Activated T-helper 9 cell treated with anti-CD3 and anti-CD28 coated beads, Interleukin-2, amount 50 U/mL, for 16 hours (primary cell): ENCODE measurements around the gene MUC15.

Experiments used
- DNase-seq: peaks from one replicate; pipeline ENCODE4 v3.0.0-alpha.2; 2020; ENCODE audit warnings: low read depth

MUC15 gene

DNA sequence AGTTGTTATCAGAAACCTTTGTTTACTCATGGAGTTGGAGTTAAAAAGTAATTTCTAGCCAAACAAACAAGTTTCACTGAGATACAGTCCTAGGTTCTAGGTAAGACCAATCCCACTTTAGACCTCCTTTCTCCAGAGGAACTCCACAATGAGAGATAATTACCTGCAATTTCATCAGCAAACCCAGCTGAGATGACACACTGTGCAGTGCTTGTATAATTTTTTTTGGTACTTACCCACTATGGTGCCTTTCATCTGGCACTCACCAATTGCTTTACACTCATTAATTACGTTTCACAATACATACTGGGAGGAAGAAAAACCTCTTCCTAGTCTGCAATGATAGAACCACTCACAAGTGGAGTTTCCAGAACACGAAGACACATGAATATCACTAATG, 1.8 kb upstream of the MUC15 start:
- DNase-seq: no peak

DNA sequence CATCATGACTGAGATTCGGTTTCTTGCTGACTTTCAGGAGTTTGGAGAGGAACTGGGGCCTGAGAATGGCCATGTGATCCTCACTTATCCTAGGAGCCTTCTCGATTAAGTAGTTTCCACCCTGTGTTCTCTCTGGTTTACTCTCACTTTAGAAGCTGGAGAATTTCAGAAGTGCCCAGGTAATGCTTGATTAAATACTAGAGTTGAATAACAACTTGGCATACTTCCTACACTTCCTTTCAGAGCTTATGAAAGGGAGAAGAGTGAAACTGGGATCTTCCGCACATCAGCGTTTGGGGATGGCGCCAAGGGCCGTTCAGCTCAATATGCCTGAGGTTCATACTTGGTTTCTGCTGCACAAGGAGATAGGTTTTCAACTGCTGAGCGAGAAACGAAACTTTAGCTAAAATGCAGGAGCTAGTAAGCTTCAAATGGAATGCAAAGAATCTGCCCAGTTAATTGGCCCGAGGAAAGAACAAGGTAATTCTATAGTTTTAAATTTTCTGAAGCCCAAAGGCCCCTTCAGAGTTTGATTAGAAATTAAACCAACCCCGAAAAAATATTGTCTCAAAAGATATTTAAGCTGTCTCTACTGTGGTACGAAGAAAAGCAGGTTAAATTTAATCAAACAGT, 823 bp upstream of the MUC15 start:
- no peak for DNase-seq

DNA sequence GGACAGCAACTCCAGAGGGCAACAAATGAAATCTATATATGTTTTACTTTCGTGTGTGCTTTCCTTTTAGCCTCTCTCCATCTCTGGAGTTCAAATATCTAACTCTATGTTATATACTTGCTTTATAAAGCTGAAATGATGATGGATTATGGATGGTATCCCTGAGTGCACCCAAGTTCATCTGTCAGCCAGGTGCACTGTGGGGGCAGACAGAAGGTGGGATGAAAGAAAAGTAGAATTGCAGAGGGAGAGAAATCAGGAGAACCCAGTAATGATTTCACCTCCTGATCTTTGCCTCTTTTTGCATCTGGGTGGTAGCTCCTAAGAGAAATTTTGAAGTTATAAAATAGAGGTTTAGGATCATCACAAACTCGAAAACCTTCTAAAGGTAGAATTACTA, 2.4 kb downstream of the MUC15 start:
- no peak for DNase-seq

DNA sequence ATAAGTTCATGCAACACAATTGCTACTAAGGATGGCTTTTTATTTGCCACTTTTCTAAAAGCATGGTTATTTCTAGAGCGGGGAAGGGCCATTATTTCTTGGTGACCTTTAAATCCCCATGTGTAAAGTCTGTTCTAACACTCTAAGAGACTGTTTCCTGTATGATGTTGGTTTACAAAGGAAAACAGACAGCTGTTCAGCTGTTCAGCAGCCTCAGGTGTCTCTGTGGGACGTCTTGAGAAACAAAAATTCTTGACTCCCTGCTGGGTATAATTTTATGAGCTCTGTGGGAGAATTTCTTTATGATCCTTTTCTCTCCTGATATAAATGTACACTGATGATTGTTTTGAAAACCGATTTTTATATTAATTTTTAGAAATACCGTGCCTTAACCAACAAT, 13.9 kb downstream of the MUC15 start:
- no peak for DNase-seq

DNA sequence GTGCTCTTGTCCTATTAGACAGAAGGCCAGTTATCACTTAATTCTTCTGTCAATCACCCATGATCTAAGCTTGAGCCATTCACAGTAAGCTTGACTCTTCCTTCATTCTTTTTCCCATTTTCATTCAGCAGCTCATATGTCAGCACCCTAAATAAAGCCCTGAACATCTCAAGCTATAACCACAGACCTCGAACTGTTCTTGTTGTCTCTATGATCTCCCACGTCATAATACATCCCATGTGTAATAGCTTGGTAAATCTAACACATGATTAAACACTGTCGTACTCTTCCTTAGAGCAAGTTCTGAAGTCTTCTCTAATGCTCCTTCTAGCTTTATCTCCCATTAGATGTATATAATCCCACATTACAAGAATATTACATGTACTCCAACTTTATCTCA, 14.4 kb downstream of the MUC15 start:
- DNase-seq: no peak

DNA sequence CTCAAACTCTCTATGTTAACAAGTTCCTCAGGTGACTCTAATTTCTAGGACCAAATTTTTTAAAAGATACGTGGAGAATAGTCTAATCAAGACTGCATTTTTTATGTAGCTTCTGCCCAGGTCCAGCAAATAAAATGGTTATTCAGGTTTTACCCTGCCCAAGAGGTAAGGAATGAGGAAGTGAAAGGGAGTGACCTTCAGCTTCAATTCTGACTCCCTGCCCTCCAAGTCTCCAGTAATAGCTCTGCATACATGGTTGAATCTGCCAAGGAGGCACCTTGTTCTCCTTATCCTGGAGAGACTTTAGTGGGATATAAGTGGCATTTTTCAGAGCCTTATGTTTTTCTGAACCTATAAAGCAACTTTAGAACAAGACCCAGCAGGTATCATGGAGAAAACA, 15.5 kb downstream of the MUC15 start:
- no peak for DNase-seq

DNA sequence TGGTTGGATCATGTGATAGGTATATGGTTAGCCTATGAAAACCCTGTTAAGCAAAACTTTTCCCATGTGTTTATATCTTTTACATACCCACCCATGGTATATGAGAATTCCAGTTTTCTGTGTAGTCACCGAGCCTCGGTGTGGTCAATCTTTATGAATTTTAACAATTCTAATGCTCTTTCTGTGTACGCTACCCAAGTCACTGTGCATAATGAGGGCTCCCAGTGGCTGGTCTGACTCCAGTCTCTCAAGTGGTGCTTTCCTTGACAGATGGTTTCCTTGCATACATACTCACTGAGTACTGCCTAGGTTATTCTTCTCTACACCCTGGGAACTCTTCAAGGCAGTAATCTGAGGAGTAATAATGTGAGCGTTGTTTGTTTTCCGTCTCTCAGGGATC, 17.6 kb downstream of the MUC15 start:
- no peak for DNase-seq

DNA sequence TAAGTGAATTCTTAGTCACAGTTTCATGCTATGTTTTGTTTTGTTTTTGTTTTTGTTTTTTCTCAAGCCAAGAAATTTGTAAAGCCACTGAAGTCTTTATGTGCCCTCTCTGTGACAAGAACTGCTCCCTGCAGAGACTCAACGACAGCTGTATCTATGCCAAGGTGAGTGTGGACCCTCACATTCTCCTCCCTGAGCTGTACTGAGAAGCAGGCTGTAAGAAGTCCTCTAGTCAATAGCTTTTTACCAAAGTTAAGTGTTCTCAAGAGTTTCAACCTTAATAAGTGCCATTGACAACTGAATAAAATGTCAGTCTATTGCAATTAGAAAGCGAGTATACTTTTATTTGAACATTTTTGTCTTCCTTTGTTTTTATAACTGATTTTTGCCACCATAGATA, 18.9 kb downstream of the MUC15 start:
- DNase-seq: no peak

DNA sequence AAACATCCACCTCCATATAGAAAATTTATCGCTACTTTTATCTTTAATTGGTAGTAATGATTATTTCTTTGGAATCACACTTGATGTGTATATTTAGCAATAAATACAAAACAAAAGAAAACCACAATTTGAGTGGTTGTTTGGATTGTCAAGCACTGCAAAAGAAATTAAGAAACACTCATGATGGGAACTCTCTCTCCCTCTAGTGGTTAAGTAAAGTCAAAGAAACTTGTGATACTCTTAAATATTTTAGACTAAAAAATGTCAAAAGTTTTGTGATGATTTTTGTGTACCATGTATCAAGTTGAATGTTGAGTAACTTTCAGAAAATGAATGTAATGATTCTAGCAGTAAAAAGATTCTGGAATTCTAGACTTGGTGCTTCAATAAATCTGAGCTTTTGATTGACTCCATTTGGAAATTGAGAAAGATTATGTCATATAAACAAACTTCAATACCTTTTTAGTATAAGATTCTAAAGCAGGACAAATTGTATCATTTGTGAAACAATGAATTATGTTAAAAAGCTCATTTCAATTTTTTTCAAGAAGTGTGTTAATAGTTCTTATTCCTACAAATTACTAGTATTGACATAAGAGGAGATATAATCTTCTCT, 20.8 kb downstream of the MUC15 start:
- DNase-seq: no peak

DNA sequence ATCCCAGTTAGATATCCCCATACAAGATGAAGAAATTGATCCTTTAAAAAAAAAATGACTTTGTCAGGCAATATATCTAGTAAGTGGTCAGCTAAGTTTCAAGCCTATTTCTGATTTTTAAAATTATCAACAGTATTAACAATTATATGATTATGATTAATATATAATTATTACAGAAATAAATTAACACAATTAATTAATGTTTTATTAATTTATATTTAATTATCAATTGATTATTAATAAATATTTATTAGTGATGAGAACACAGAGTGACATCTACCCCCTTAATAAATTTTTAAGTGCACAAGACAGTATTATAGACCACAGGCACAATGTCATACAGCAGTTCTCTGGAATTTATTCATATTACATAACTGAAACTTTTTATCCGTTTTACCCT, 22.0 kb downstream of the MUC15 start:
- no peak for DNase-seq

DNA sequence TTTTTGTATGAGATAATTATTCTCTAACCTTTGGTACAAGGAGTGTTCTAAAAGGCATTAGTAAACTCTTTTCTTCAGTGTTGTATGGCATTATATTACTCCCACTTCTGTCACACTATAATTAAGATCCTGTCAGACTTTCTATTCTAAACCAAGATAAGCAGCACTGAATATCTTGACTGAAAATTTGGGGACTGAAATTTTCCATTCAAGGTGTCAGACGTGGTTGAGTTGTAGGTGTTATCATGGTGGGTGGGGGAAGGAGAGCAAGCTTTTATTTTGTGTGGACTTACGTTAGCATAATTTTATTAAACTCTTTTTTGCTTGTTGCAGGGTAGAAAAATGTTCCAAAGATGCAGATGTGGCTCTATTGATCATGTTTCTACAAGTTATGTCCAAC, 22.9 kb downstream of the MUC15 start:
- DNase-seq: no peak

DNA sequence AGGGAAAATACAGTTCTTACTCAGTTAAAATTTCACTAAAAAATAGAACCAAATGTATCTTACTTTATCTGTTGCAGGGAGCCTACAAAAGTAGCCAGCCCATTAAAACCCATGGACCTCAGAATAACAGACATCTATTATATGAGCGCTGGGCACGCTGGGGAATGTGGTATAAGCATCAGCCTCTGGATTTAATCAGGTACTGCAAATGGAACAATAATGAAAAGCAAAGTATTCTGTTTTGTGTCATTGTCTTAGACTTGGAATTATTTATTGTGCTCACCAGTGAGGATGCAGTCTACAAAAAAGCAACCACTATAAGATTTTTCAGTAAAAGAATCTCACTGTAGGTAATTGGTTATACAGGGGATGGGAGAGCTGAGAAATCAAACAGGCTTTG, 30.2 kb downstream of the MUC15 start:
- no peak for DNase-seq

DNA sequence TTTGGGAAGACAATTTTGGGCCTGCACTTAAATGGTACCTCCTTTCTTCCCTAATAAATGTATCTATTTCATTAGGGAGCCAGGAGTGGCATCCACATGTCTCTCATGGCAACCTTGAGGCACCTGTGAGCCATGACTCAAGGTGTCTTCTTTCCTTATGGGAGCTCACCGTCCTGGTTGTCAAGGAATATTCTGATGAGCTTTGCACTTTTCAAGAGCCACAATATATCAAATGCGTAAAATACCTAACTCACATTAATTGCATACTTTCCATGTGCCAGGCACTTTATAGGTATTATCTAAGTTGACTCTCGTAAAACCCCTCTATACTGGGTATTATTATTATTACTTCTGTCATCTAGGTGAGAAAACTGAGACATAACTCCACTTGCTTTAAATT, 32.5 kb downstream of the MUC15 start:
- DNase-seq: no peak

DNA sequence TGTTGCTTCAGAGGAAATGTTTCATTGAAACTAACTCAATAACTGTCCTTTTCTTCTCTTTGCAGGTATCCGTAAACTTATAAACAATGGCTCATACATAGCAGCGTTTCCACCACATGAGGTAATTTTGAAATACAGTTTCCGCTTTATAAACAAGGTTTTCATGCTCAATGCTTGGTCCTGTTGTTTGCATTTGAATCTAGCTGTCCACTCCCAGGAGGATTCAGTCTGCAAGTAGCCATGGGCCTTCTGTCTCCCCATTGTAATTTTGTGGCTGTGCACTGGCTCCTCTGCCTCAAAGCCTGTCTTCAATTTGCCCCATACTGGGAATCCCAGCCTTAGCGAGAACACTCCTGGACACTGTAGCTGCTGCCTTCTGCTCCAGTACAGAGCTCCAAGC, 34.7 kb downstream of the MUC15 start:
- no peak for DNase-seq

DNA sequence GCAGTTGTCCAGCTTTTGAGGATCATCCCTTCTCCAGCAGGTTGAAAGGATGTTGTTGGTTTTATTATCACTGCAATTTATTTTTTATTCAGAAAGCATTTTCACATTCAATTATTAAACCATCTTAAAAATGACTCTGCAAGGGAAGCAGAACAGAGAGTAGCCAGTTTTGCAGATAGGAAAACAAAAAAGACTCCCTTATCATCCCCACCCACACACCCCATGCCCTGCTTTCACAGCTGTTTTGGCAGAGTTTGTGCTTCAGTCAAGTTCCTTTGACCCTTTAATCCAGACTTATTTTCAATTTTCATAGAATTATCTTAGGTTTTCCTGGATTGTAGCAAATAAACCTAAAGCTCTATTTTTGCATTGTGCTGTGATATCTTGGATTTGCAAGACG, 44.4 kb downstream of the MUC15 start:
- no peak for DNase-seq

DNA sequence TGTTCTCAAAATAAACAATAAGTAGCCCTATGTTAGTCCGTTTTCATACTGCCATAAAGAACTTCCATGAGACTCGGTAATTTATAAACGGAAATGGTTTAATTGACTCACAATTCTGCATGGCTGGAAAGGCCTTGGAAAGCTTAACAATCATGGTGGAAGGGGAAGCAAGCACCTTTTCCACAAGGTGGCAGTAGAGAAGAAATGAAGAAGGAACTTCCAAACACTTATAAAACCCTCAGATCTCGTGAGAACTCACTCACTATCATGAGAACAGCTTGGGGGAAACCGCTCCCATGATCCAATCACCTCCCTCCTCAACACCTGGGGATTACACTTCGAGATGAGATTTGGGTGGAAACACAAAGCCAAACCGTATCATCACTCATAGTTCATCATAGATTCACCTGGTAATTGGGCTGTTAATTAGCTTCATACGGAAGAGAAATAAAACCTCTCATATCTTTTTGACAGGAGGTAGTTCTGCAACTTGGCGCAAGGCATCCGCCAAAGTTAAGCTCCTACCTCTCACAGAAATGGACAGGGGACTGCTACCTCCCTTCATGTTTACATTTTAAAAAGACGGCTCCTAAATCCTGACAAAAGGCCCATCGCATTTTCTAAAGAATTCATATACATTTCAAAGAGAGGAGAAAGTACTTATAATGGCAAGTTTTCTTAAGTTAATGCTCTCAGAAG, 49.0 kb downstream of the MUC15 start:
- DNase-seq: no peak

DNA sequence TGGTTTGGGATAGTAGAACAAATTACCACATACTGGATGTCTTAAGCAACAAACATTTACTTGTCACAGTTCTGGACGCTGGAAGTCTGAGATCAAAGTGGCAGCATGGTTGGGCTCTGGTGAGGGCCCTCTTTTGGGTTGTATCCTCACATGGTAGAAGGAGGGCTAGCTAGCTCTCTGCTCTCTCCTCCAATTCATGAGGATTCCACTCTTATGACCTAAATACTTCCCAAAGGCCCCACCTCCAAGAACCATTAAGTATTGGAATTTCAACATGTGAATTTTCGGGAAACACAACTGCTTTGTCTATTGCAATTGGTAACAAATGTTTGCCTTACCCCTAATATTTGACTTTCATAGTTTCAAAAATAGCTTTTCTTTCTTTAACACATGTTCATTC, 52.6 kb downstream of the MUC15 start:
- no peak for DNase-seq

DNA sequence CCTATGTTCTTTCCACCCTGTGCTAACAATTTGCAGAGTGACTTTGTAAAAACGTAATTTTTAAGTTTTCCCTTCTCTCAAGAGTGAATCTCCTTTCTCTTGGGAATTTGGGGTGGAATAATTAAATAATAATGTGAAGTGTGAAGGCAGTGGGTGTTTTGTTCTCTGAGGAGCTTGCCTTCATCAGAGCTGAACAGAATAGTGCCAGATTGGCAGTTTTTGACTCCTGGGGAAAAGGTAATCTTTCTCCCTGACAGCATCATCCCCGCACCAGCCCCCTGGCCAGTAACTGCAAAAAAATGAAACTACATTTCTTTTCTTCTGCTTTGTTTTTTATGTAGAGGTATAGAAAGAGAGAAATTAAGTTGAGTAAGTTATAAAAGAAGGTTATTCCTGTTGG, 59.9 kb downstream of the MUC15 start:
- DNase-seq: no peak

DNA sequence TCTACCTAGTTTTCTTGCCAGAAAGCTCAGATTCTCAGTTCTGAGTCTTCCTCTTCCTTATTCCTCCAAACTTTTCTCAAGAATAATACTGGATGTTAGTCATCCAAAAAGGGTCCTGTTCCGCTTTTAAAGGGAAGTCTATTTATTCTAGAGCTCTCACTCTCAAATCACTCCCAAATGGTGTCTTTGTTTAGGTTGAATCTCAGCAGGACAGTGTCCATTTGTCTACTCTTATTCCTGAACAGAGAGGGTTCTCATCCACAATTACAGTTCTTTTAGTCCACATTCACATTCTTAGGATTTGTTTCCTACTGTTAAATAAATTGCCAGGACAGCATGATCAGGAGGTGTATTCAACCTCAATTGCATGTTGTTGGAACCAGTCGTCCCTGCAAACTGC, 61.3 kb downstream of the MUC15 start:
- no peak for DNase-seq

DNA sequence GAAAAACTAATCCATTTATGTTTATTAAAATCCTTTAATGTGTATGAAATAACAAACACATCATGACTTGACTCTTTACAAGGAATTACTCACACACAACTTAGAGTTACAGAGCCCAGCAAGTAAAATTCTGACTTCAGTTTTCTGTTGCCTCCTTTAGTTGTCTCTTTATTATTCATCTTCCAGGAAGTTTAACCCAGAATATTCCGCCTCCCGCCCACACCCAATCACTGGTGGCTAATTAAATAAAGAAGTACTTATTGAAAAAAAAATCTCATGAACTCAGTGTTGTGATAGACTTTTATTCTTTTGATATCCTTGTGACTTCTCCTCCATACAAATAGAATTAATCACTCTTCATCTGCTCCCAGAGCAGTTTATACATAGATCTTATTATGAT, 61.9 kb downstream of the MUC15 start:
- DNase-seq: no peak
